HepG2 (cell line): ENCODE data around the gene PCLO. TPM values are rescaled to one million over a fixed set of nuclear protein-coding genes. Genes with fewer than 3 reads are reported as not detected.

Source experiments
- ATAC-seq: fragments of 200-7000 bp; cut with Tn5 transposase; 3 replicates; pipeline ENCODE4 v1.9.1; 2020; ENCODE audit warnings: mild to moderate bottlenecking, moderate library complexity
- BruUV-seq: library from RNA; stranded (reverse); fragments of 400-500 nt; replicated peaks from 2 replicates; lab custom pipeline; 2021; lab: Mats Ljungman, UMichigan
- CTCF ChIA-PET: fragments of 300-600 bp; formaldehyde crosslinking; extraction: SDS; loops from one replicate; lab custom pipeline; 2021; ENCODE audit warnings: low total read pairs, inconsistent platforms, low intra/inter-chr PET ratio; lab: Yijun Ruan, JAX
- POLR2A ChIA-PET: fragments of 350-600 bp; sonication (Branson Sonifier 250); formaldehyde crosslinking; loops from one replicate; lab custom pipeline; 2020; ENCODE audit warnings: antibody characterized with exemption, inconsistent platforms; lab: Yijun Ruan, JAX
- DNase-seq: peaks from one replicate; pipeline ENCODE4 v3.0.0-alpha.2; 2015; ENCODE audit warnings: low spot score
- FAIRE-seq: peaks from 3 replicates; lab custom pipeline; 2011; peaks lifted over from hg19 to GRCh38; lab: Jason Lieb, UNC
- H2AFZ ChIP-seq: one replicate; pipeline ENCODE4 v1.6.1; 2011; ENCODE audit warnings: low read length, inconsistent platforms
- H3K27ac ChIP-seq: fragments of 300-600 bp; 3 replicates; pipeline ENCODE4 v1.8.0; 2011; ENCODE audit warnings: mixed run types, mild to moderate bottlenecking, mixed read lengths, low read length, inconsistent platforms; ENCODE audit not compliant: insufficient read depth; ENCODE audit errors: extremely low read length
- H3K27me3 ChIP-seq, 2 experiments: fragments of 200-600 bp in 1 of 2; 2 replicates in 1 of 2; 3 replicates in 1 of 2; pipeline versions ENCODE4 v1.6.0 to v1.8.0; 2011; ENCODE audit warnings: low read length in 2 of 2, mild to moderate bottlenecking in 2 of 2, moderate library complexity in 2 of 2, inconsistent platforms in 1 of 2; ENCODE audit not compliant: insufficient read depth in 2 of 2, control insufficient read depth in 1 of 2
- H3K36me3 ChIP-seq, 2 experiments: fragments of 200-600 bp in 1 of 2; replicated peaks in 1 of 2; 2 replicates in 1 of 2; 3 replicates in 1 of 2; pipeline versions ENCODE4 v1.5.1 to v1.8.0; 2011; ENCODE audit warnings: low read length in 2 of 2, inconsistent platforms in 1 of 2; ENCODE audit not compliant: insufficient read depth in 2 of 2, control insufficient read depth in 1 of 2
- H3K4me1 ChIP-seq: 2 replicates; pipeline ENCODE4 v1.5.1; 2012; ENCODE audit warnings: low read length, inconsistent platforms; ENCODE audit not compliant: insufficient read depth
- H3K4me2 ChIP-seq: 2 replicates; pipeline ENCODE4 v1.6.0; 2011; ENCODE audit warnings: low read depth, low read length, inconsistent platforms
- H3K4me3 ChIP-seq, 3 experiments: fragments of 200-600 bp in 1 of 3; sonication (generic), shearing (Covaris generic) in 1 of 3; replicated peaks in 1 of 3; 2 replicates each; pipeline ENCODE4 v1.5.1; 2011 to 2016; ENCODE audit warnings: low read length in 3 of 3, inconsistent platforms in 2 of 3, low read depth in 2 of 3, mild to moderate bottlenecking in 2 of 3, control low read depth in 1 of 3, mixed read lengths in 1 of 3; ENCODE audit not compliant: insufficient read depth in 1 of 3
- H3K79me2 ChIP-seq: one replicate; pipeline ENCODE4 v1.6.1; 2011; ENCODE audit warnings: low read length, inconsistent platforms; ENCODE audit not compliant: insufficient read depth
- H3K9ac ChIP-seq: 2 replicates; pipeline ENCODE4 v1.6.0; 2011; ENCODE audit warnings: mild to moderate bottlenecking, low read depth, low read length, inconsistent platforms; ENCODE audit not compliant: insufficient read depth
- H3K9me3 ChIP-seq: 2 replicates; pipeline ENCODE4 v1.5.1; 2012; ENCODE audit warnings: mild to moderate bottlenecking, low read length
- H4K20me1 ChIP-seq: 2 replicates; pipeline ENCODE4 v1.6.0; 2011; ENCODE audit warnings: inconsistent platforms, mild to moderate bottlenecking, low read length, moderate library complexity; ENCODE audit not compliant: insufficient read depth
- DNMT1 ChIP-seq: sonication (generic); formaldehyde crosslinking; IDR thresholded peaks from 2 replicates; pipeline ENCODE4 v1.5.1; 2020; ENCODE audit warnings: mild to moderate bottlenecking, missing genetic modification reagents
- HDAC1 ChIP-seq: sonication (generic); formaldehyde crosslinking; IDR thresholded peaks from 2 replicates; pipeline ENCODE4 v1.5.1; 2020; ENCODE audit warnings: mild to moderate bottlenecking, missing genetic modification reagents
- MEIS1 ChIP-seq: sonication (generic); formaldehyde crosslinking; IDR thresholded peaks from 2 replicates; pipeline ENCODE4 v1.9.0; 2021; ENCODE audit warnings: mild to moderate bottlenecking, missing genetic modification reagents, moderate library complexity, borderline replicate concordance
- ZNF383 ChIP-seq: sonication (generic); formaldehyde crosslinking; IDR thresholded peaks from 2 replicates; pipeline ENCODE4 v1.4.0; 2020; ENCODE audit warnings: missing genetic modification reagents, mild to moderate bottlenecking, borderline replicate concordance
- ZNF562 ChIP-seq: sonication (generic); formaldehyde crosslinking; IDR thresholded peaks from 2 replicates; pipeline ENCODE4 v1.8.0; 2022; ENCODE audit warnings: missing genetic modification reagents, borderline replicate concordance
- ZSCAN25 ChIP-seq: sonication (generic); formaldehyde crosslinking; IDR thresholded peaks from 2 replicates; pipeline ENCODE4 v1.8.0; 2022; ENCODE audit warnings: mild to moderate bottlenecking, missing genetic modification reagents
- WGBS: methylation state at CpG from one replicate; pipeline ENCODE4 v1.1.6; 2017; ENCODE audit warnings: low lambda C conversion rate; 5-methylcytosine and 5-hydroxymethylcytosine counted together
- in situ Hi-C: cut with HindIII; loops from 2 replicates; pipeline ENCODE4 v1.10.0; 2017; ENCODE audit warnings: low pct_unique_long_range_greater_than_20kb; ENCODE audit not compliant: extremely low pct_ligation_motif_present
- intact Hi-C: fragments of 100-400 bp; cut with micrococcal nuclease; formaldehyde crosslinking; loops from one replicate; pipeline ENCODE4 v1.10.0; 2022; ENCODE audit not compliant: unreplicated experiment
- polyA plus RNA-seq, 8 experiments: library from polyadenylated mRNA; depleted of rRNA in 3 of 8; stranded (reverse) in 7 of 8; unstranded in 1 of 8; fragments of >200 nt; fragmentation: Illumina TruSeq in 4 of 8; extraction: Trizol in 4 of 8; gene quantifications; 2 replicates each; pipeline versions ENCODE4 v1.2.1 to v1.2.3, GENCODE V29; 2011 to 2016; ENCODE audit warnings: low read depth in 4 of 8, missing spikeins in 1 of 8, mixed read lengths in 1 of 8; ENCODE audit not compliant: insufficient read depth in 1 of 8
- total RNA-seq, 5 experiments: library from RNA; depleted of rRNA; stranded (reverse); fragments of >200 nt; fragmentation: Illumina TruSeq; extraction: Trizol; gene quantifications; 2 replicates each; pipeline ENCODE4 v1.2.3, GENCODE V29; 2016; ENCODE audit warnings: low read depth in 1 of 5
- TF ChIP-seq, protein P1 (sequence below): sonication (generic); formaldehyde crosslinking; IDR thresholded peaks from 2 replicates; pipeline ENCODE4 v1.4.0; 2020; ENCODE audit warnings: missing genetic modification reagents, mild to moderate bottlenecking, borderline replicate concordance
- TF ChIP-seq, protein P2 (sequence below): sonication (generic); formaldehyde crosslinking; IDR thresholded peaks from 2 replicates; pipeline ENCODE4 v1.4.0; 2020; ENCODE audit warnings: missing genetic modification reagents, mild to moderate bottlenecking, borderline replicate concordance

Gene PCLO
- total and polyA plus RNA-seq, 2 of the 13 experiments (the other 11 are each of a cell fraction or from before 2014, with no cell fraction given), result 0.07 to 0.29 TPM

- TF ChIP-seq, protein P1, sequence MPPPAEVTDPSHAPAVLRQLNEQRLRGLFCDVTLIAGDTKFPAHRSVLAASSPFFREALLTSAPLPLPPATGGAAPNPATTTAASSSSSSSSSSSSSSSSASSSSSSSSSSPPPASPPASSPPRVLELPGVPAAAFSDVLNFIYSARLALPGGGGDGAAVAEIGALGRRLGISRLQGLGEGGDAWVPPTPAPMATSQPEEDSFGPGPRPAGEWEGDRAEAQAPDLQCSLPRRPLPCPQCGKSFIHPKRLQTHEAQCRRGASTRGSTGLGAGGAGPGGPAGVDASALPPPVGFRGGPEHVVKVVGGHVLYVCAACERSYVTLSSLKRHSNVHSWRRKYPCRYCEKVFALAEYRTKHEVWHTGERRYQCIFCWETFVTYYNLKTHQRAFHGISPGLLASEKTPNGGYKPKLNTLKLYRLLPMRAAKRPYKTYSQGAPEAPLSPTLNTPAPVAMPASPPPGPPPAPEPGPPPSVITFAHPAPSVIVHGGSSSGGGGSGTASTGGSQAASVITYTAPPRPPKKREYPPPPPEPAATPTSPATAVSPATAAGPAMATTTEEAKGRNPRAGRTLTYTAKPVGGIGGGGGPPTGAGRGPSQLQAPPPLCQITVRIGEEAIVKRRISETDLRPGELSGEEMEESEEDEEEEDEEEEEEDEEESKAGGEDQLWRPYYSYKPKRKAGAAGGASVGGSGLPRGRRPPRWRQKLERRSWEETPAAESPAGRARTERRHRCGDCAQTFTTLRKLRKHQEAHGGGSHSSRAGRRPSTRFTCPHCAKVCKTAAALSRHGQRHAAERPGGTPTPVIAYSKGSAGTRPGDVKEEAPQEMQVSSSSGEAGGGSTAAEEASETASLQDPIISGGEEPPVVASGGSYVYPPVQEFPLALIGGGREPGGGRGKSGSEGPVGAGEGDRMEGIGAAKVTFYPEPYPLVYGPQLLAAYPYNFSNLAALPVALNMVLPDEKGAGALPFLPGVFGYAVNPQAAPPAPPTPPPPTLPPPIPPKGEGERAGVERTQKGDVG (CRISPR knock-in tag), result no peak
These were observed 230.2 kb downstream of the PCLO start (continued) for GRCh38 chr7:82932516-82932915.

DNA sequence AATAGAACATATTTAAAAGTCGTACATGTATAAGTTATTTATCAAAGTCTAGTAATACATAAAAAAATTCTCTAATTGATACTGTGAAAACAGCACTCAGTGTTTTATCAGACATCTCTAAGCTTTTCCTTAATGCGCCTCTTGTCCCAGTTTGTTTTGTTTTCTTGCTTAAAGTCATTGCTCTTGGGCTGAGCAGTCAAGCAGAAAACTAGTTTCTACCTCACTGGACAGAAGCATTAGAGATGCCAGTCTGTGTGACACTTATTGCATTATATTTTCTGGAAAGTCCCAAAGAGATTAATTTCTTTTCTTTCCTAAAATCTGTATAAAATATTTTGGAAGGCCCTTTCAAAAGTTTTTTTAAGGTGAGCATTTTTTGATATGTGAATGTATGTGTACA lies 236.2 kb downstream of the PCLO start:
- CTCF ChIA-PET, result no interaction called here
- POLR2A ChIA-PET, result no interaction called here
- in situ Hi-C loops, result no loop called here

More for the DNA sequence above, 236.2 kb downstream of the PCLO start:
- intact Hi-C loops, result no loop called here
- DNase-seq (no peak), FAIRE-seq (no peak), ATAC-seq (no peak)
- WGBS, result 1% methylated on average over 2 of the region's 2 CpGs
- Histone ChIP-seq H3K4me2 (no peak overlapping the region), H3K9me3 (no peaks in the 10 kb centered on the region), H3K36me3 (no peaks in the 10 kb centered on the region), H3K4me1 (no peaks in the 10 kb centered on the region), H3K27ac (no peak overlapping the region), H3K27me3 (no peaks in the 10 kb centered on the region), H3K79me2 (no peaks in the 10 kb centered on the region), H2AFZ (no peak overlapping the region), H4K20me1 (no peaks in the 10 kb centered on the region), H3K9ac (no peak overlapping the region), H3K4me3 (no peak overlapping the region)
- no TSS peak for BruUV-seq
- TF ChIP-seq DNMT1 (no peak), ZNF383 (CRISPR knock-in tag) (no peak), ZSCAN25 (CRISPR knock-in tag) (no peak), MEIS1 (CRISPR knock-in tag) (no peak), ZNF562 (CRISPR knock-in tag) (no peak), HDAC1 (no peak)
- TF ChIP-seq, protein P2, sequence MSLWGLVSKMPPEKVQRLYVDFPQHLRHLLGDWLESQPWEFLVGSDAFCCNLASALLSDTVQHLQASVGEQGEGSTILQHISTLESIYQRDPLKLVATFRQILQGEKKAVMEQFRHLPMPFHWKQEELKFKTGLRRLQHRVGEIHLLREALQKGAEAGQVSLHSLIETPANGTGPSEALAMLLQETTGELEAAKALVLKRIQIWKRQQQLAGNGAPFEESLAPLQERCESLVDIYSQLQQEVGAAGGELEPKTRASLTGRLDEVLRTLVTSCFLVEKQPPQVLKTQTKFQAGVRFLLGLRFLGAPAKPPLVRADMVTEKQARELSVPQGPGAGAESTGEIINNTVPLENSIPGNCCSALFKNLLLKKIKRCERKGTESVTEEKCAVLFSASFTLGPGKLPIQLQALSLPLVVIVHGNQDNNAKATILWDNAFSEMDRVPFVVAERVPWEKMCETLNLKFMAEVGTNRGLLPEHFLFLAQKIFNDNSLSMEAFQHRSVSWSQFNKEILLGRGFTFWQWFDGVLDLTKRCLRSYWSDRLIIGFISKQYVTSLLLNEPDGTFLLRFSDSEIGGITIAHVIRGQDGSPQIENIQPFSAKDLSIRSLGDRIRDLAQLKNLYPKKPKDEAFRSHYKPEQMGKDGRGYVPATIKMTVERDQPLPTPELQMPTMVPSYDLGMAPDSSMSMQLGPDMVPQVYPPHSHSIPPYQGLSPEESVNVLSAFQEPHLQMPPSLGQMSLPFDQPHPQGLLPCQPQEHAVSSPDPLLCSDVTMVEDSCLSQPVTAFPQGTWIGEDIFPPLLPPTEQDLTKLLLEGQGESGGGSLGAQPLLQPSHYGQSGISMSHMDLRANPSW (CRISPR knock-in tag), result no peak
